ENCODE results near the gene MACF1. TPM values are rescaled to one million over a fixed set of nuclear protein-coding genes. Genes with fewer than 3 reads are reported as not detected.

The MACF1 gene
- total RNA-seq, 2 donors from 2014 or later, result 214 to 251 TPM

DNA sequence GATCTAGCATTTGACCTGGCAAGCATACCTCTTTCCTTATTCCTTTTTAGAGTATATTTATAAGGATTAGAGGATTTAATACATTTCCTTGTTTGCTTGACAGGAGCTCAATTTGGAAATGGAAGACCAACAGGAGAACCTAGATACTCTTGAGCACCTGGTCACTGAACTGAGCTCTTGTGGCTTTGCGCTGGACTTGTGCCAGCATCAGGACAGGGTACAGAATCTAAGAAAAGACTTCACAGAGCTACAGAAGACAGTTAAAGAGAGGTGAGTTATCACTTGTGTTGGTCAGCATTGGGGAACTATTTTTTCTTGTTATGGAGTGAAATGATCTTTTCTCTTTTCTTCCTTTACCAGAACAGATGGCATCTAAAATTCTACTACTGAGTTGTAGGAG lies 163.6 kb downstream of the MACF1 start:
- Mint-ChIP-seq H3K4me1 (peaks cover 9% of the 10 kb centered on the region), H3K4me3 (no peak overlapping the region), H3K27ac (no peak overlapping the region), H3K36me3 (ENCODE audit: low read depth) (peaks cover 57% of the 10 kb centered on the region), H3K27me3 (ENCODE audit: insufficient read depth) (no peaks in the 10 kb centered on the region), H3K9me3 (no peaks in the 10 kb centered on the region)
- H3K27me3 ChIP-seq (ENCODE audit: control insufficient read depth, insufficient read depth, low read length, poor library complexity, severe bottlenecking), result no peaks in the 10 kb centered on the region
- H3K4me3 ChIP-seq (ENCODE audit: low read length), result no peak overlapping the region
- WGBS, 2 experiments (ENCODE audit: insufficient coverage in 1 of 2, insufficient read length in 1 of 2), result 98 to 100% methylated on average over 1 of the region's 1 CpG
- H3K9ac ChIP-seq (ENCODE audit: extremely low read depth, low read length, poor library complexity, severe bottlenecking), result no peak overlapping the region
- peaks cover 3% of the 10 kb centered on the region for H3K4me1 ChIP-seq (ENCODE audit: control insufficient read depth, insufficient read depth, low read length)
- TF ChIP-seq, protein P1, sequence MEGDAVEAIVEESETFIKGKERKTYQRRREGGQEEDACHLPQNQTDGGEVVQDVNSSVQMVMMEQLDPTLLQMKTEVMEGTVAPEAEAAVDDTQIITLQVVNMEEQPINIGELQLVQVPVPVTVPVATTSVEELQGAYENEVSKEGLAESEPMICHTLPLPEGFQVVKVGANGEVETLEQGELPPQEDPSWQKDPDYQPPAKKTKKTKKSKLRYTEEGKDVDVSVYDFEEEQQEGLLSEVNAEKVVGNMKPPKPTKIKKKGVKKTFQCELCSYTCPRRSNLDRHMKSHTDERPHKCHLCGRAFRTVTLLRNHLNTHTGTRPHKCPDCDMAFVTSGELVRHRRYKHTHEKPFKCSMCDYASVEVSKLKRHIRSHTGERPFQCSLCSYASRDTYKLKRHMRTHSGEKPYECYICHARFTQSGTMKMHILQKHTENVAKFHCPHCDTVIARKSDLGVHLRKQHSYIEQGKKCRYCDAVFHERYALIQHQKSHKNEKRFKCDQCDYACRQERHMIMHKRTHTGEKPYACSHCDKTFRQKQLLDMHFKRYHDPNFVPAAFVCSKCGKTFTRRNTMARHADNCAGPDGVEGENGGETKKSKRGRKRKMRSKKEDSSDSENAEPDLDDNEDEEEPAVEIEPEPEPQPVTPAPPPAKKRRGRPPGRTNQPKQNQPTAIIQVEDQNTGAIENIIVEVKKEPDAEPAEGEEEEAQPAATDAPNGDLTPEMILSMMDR (conservative IDR thresholded peaks at IDR 0.05), result no peak
- no peak overlapping the region for H3K27ac ChIP-seq (ENCODE audit: low read depth, low read length)
- H3K9me3 ChIP-seq (ENCODE audit: control insufficient read depth, low read length), result no peaks in the 10 kb centered on the region
- peaks cover 30% of the 10 kb centered on the region for H3K36me3 ChIP-seq (ENCODE audit: control insufficient read depth, insufficient read depth, low read length)
- no peak for DNase-seq

- DNase-seq, result no peak
- WGBS, 2 experiments (ENCODE audit: insufficient coverage in 1 of 2, insufficient read length in 1 of 2), result 96 to 98% methylated on average over 4 of the region's 4 CpGs
- Histone ChIP-seq H3K36me3 (ENCODE audit: control insufficient read depth, insufficient read depth, low read length) (peaks cover 29% of the 10 kb centered on the region), H3K27me3 (ENCODE audit: control insufficient read depth, insufficient read depth, low read length, poor library complexity, severe bottlenecking) (no peaks in the 10 kb centered on the region), H3K27ac (ENCODE audit: low read depth, low read length) (no peak overlapping the region), H3K4me3 (ENCODE audit: low read length) (no peak overlapping the region), H3K9ac (ENCODE audit: extremely low read depth, low read length, poor library complexity, severe bottlenecking) (no peak overlapping the region), H3K9me3 (ENCODE audit: control insufficient read depth, low read length) (no peaks in the 10 kb centered on the region), H3K4me1 (ENCODE audit: control insufficient read depth, insufficient read depth, low read length) (peaks cover 3% of the 10 kb centered on the region)
- TF ChIP-seq, protein P1 (conservative IDR thresholded peaks at IDR 0.05), result no peak
- Mint-ChIP-seq H3K4me3 (no peak overlapping the region), H3K4me1 (peaks cover 9% of the 10 kb centered on the region), H3K36me3 (ENCODE audit: low read depth) (peaks cover 51% of the 10 kb centered on the region), H3K9me3 (no peaks in the 10 kb centered on the region), H3K27ac (no peak overlapping the region), H3K27me3 (ENCODE audit: insufficient read depth) (no peaks in the 10 kb centered on the region)
Observed at GRCh38 chr1:39369565-39369964, 165.1 kb downstream of the MACF1 start.

DNA sequence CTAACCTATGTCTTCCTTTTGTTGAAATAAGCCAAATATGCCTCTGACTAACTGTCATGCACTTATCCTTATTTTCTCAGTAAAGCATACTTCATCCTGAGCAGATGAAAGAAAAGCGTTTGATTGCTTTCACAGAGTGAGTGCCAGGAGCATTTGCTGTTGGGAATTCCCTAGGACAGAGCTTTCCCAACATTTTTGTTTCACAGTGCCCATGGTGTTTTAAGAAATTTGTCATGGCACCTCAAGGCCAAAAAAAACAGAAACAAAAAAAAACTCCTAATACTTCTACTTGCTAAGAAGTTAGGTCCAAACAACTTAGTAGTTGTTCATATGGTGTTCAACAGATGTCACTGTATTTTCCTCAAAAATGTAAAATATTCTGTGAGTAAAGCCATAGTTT lies 166.1 kb downstream of the MACF1 start:
- no peak overlapping the region for H3K27ac Mint-ChIP-seq
- H3K9me3 Mint-ChIP-seq, result no peaks in the 10 kb centered on the region
- H3K36me3 ChIP-seq (ENCODE audit: control insufficient read depth, insufficient read depth, low read length), result peaks cover 28% of the 10 kb centered on the region
- peaks cover 9% of the 10 kb centered on the region for H3K4me1 Mint-ChIP-seq
- WGBS, 2 experiments (ENCODE audit: insufficient coverage in 1 of 2, insufficient read length in 1 of 2), result 86 to 97% methylated on average over 1 of the region's 1 CpG
- DNase-seq, result no peak
- H3K9ac ChIP-seq (ENCODE audit: extremely low read depth, low read length, poor library complexity, severe bottlenecking), result no peak overlapping the region
- no peak overlapping the region for H3K4me3 Mint-ChIP-seq
- no peaks in the 10 kb centered on the region for H3K9me3 ChIP-seq (ENCODE audit: control insufficient read depth, low read length)
- H3K4me1 ChIP-seq (ENCODE audit: control insufficient read depth, insufficient read depth, low read length), result peaks cover 3% of the 10 kb centered on the region
- H3K27me3 Mint-ChIP-seq (ENCODE audit: insufficient read depth), result no peaks in the 10 kb centered on the region
- peaks cover 53% of the 10 kb centered on the region for H3K36me3 Mint-ChIP-seq (ENCODE audit: low read depth)
- H3K4me3 ChIP-seq (ENCODE audit: low read length), result no peak overlapping the region
- TF ChIP-seq, protein P1 (conservative IDR thresholded peaks at IDR 0.05), result no peak
- no peaks in the 10 kb centered on the region for H3K27me3 ChIP-seq (ENCODE audit: control insufficient read depth, insufficient read depth, low read length, poor library complexity, severe bottlenecking)
- no peak overlapping the region for H3K27ac ChIP-seq (ENCODE audit: low read depth, low read length)
